ENCODE data around the gene CSK.

- TF ChIP-seq EZH2 (IDR thresholded peaks at IDR 0.05; ENCODE audit: insufficient read depth, poor library complexity, severe bottlenecking) (no peak), EZH2phosphoT487 (IDR thresholded peaks at IDR 0.05; ENCODE audit: insufficient read depth, low read depth) (no peak)
These were observed 1.1 kb upstream of the CSK start for GRCh38 chr15:74780523-74781430.

Data from GM23248 (cell line).